ES-I3 (cell line): ENCODE results near the gene LRSAM1.

Experiments
- H3K36me3 ChIP-seq: 2 replicates; pipeline ENCODE4 v1.6.1; 2013; ENCODE audit warnings: mild to moderate bottlenecking, low read length, control low read depth, moderate library complexity; ENCODE audit not compliant: insufficient read depth
- H3K4me1 ChIP-seq: 2 replicates; pipeline ENCODE4 v1.6.1; 2013; ENCODE audit warnings: mild to moderate bottlenecking, control low read depth, low read length; ENCODE audit not compliant: insufficient read depth
- H3K9ac ChIP-seq: 2 replicates; pipeline ENCODE4 v1.6.1; 2013; ENCODE audit warnings: low read depth, mild to moderate bottlenecking, low read length, moderate library complexity
- H3K9me3 ChIP-seq: 2 replicates; pipeline ENCODE4 v1.6.1; 2013; ENCODE audit warnings: mild to moderate bottlenecking, low read length, moderate library complexity; ENCODE audit not compliant: control insufficient read depth, insufficient read depth

LRSAM1 gene

GRCh38 chr9:127527560-127528268, 76.4 kb downstream of the LRSAM1 start:
- Histone ChIP-seq H3K9me3 (peaks cover 15% of the 10 kb centered on the region), H3K36me3 (peaks cover 26% of the 10 kb centered on the region), H3K4me1 (peaks cover 25% of the 10 kb centered on the region), H3K9ac (no peak overlapping the region)

- H3K4me1 ChIP-seq = peaks cover 25% of the 10 kb centered on the region
- H3K36me3 ChIP-seq = peaks cover 20% of the 10 kb centered on the region
- H3K9me3 ChIP-seq = peaks cover 8% of the 10 kb centered on the region; the same call in 1 of the 2 replicates
- H3K9ac ChIP-seq = no peak overlapping the region
Measured at GRCh38 chr9:127528422-127529251, 77.3 kb downstream of the LRSAM1 start.

- Histone ChIP-seq H3K4me1 (peaks cover 25% of the 10 kb centered on the region), H3K36me3 (peaks cover 15% of the 10 kb centered on the region), H3K9ac (no peak overlapping the region), H3K9me3 (peaks cover 5% of the 10 kb centered on the region; the same call in 1 of the 2 replicates)
Measured at GRCh38 chr9:127529671-127530070, 78.4 kb downstream of the LRSAM1 start.

- peaks cover 4% of the 10 kb centered on the region; the same call in 1 of the 2 replicates for H3K9me3 ChIP-seq
- peaks cover 10% of the 10 kb centered on the region for H3K36me3 ChIP-seq
- no peak overlapping the region for H3K9ac ChIP-seq
- H3K4me1 ChIP-seq = peaks cover 25% of the 10 kb centered on the region
Measured at GRCh38 chr9:127530206-127530941, 79.1 kb downstream of the LRSAM1 start.

GRCh38 chr9:127531676-127532075, 80.4 kb downstream of the LRSAM1 start:
- Histone ChIP-seq H3K36me3 (peaks cover 4% of the 10 kb centered on the region; the same call in 1 of the 2 replicates), H3K9ac (no peak overlapping the region), H3K9me3 (no peaks in the 10 kb centered on the region), H3K4me1 (peaks cover 25% of the 10 kb centered on the region)

- Histone ChIP-seq H3K9me3 (no peaks in the 10 kb centered on the region), H3K9ac (no peak overlapping the region), H3K36me3 (no peaks in the 10 kb centered on the region; the same call in 1 of the 2 replicates), H3K4me1 (peaks cover 30% of the 10 kb centered on the region)
Measured at GRCh38 chr9:127534250-127534906, 83.1 kb downstream of the LRSAM1 start.

GRCh38 chr9:127534931-127535330, 83.6 kb downstream of the LRSAM1 start:
- no peaks in the 10 kb centered on the region; the same call in 1 of the 2 replicates for H3K36me3 ChIP-seq
- no peak overlapping the region for H3K9ac ChIP-seq
- H3K4me1 ChIP-seq = peaks cover 29% of the 10 kb centered on the region
- H3K9me3 ChIP-seq = no peaks in the 10 kb centered on the region

- H3K4me1 ChIP-seq = peaks cover 26% of the 10 kb centered on the region
- H3K9me3 ChIP-seq = no peaks in the 10 kb centered on the region
- no peaks in the 10 kb centered on the region; the same call in 1 of the 2 replicates for H3K36me3 ChIP-seq
- no peak overlapping the region for H3K9ac ChIP-seq
Measured at GRCh38 chr9:127535396-127535795, 84.1 kb downstream of the LRSAM1 start.

GRCh38 chr9:127535834-127536233, 84.5 kb downstream of the LRSAM1 start:
- H3K4me1 ChIP-seq = peaks cover 26% of the 10 kb centered on the region

GRCh38 chr9:127536499-127536898, 85.2 kb downstream of the LRSAM1 start:
- Histone ChIP-seq H3K9me3 (no peaks in the 10 kb centered on the region), H3K9ac (no peak overlapping the region), H3K4me1 (peaks cover 26% of the 10 kb centered on the region), H3K36me3 (no peaks in the 10 kb centered on the region; the same call in 1 of the 2 replicates)

More at GRCh38 chr9:127535834-127536233, 84.5 kb downstream of the LRSAM1 start:
- Histone ChIP-seq H3K36me3 (no peaks in the 10 kb centered on the region; the same call in 1 of the 2 replicates), H3K9me3 (no peaks in the 10 kb centered on the region), H3K9ac (no peak overlapping the region)

- H3K9me3 ChIP-seq = no peaks in the 10 kb centered on the region
- no peaks in the 10 kb centered on the region; the same call in 1 of the 2 replicates for H3K36me3 ChIP-seq
- no peak overlapping the region for H3K9ac ChIP-seq
- peaks cover 21% of the 10 kb centered on the region for H3K4me1 ChIP-seq
Measured at GRCh38 chr9:127537014-127537413, 85.7 kb downstream of the LRSAM1 start.

- peaks cover 18% of the 10 kb centered on the region for H3K4me1 ChIP-seq
- no peaks in the 10 kb centered on the region for H3K9me3 ChIP-seq
- no peaks in the 10 kb centered on the region; the same call in 1 of the 2 replicates for H3K36me3 ChIP-seq
- H3K9ac ChIP-seq = no peak overlapping the region
Measured at GRCh38 chr9:127537792-127538191, 86.5 kb downstream of the LRSAM1 start.

- no peaks in the 10 kb centered on the region; the same call in 1 of the 2 replicates for H3K36me3 ChIP-seq
- peaks cover 18% of the 10 kb centered on the region for H3K4me1 ChIP-seq
- no peak overlapping the region for H3K9ac ChIP-seq
- no peaks in the 10 kb centered on the region for H3K9me3 ChIP-seq
Measured at GRCh38 chr9:127538849-127539258, 87.5 kb downstream of the LRSAM1 start.
